GM18526 (cell line): Measurements from ENCODE around the gene CAD.

Experiments
- POLR2A ChIP-seq: IDR thresholded peaks from 3 replicates; pipeline ENCODE4 v1.6.1; 2011; ENCODE audit not compliant: insufficient read length; ENCODE audit errors: extremely low read depth

CAD gene

DNA sequence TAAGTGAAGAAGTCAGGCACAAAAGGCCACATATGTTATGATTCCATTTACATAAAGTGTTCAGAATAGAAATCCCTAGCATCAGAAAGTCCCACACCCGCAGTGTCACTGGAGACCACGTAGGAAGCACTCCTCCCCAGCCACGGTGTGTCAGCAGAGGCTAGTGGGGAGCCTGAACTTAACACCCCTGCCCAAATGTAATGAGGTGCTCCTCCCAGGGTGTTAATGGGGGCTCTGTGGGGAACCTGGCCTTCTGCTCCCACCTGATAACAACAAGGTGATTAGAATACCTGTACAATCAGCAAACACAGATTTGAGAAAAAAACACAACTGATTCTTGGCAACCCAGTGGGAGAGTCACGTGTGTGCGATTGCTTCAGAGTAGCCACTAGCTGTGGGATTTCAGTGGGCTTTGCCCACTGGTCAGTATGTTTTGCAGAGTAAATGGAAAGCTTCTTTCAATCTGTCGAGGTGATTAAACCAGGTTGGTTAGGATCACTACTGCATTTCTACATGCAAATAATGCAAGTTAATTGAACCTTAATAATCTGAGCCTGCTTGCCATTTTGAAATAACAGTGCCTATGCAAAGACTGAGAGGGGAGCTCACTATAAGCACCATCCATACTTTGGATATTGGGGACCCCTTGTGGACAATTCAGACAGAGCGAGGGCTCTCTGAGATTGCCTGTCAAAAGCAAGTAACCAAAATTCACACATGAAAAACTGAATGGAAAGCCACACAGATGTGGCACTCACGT, 25.9 kb upstream of the CAD start:
- TF ChIP-seq POLR2A = no peak

DNA sequence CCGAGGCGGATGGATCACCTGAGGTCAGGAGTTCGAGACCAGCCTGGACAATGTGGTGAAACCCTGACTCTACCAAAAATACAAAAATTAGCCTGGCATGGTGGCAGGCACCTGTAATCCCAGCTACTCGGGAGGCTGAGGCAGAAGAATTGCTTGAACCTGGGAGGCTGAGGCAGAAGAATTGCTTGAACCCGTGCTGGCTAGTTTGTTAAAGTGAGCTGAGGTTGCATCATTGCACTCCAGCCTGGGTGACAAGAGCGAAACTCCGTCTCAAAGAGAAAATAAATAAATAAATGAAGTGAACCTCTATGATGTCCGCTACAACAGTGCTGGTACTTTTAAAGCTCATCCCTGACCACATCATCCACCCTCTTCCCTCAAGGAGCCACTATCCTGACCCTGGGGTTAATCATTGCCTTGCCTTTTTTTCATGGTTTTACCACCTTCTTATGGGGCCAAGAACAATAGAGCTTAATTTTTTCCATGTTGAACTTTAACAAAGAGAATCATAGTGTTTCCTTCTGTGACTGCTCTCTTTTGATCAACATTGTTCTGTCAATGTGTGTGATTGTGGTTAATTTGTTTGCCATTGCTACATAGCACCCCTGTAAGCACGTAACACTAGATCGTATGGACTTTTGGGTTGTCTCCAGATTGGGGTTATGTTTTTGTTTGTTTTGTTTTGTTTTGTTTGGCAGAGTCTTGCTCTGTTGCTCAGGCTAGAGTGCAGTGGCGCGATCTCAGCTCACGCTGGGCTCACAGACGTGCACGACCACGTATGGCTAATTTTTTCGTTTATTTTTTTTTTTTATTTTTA, 22.4 kb upstream of the CAD start:
- TF ChIP-seq POLR2A = no peak

DNA sequence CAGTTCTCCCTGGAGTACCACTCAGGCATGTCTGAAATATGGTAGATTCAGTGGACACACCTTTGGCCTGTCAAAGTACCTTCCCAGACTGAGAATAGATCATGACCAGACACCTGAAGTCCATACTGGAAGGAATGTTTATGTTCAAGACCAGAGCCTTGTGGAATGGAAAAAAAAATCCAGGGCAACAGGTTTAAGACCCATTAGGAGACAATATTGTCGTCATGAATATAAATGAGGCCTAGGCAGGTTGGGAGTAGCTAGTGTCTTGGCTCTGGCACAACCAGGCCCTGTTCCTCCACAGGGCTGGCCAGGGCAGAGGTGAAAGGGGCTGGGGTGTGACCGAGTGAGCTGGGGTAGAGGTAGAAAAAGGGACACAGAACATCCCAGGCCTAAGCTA, 18.5 kb upstream of the CAD start:
- TF ChIP-seq POLR2A = no peak

DNA sequence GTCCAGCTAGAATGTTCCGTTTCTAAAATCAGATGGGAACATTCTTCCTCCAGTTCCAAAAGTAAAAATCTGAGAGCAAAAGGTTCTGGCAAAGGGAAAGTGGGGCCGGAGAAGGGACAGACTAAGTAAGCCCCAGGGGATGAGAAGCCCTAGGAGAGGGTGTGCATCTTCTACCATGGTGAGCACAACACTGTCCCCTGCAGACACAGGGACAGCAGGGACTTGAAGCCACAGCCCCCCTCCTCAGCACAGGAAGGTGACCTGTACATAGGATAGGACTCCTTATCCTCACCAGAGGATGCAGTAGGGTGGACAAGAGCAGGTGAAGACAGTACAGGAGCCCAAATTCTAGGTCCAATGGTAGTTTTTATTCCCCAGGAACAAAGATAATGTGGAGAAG, 17.9 kb upstream of the CAD start:
- no peak for TF ChIP-seq POLR2A

DNA sequence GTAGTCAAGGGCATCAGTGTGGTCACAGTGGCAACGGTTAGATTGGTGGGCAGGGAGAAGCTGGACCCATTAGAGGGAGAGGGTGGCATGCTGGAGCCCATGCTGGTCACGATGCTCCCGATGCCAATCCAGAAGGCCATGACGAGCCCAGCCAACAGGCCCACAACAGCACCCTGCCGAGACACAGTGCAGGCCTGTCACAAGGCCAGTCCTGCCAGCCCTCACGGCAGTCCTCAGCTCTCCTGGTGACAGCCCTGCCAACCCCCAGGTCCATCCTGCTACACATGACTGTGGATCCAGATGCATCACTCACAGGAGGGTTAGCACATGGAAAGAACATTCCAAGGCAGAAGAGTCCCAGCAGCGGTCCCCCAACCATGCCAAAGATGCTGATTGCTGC, 15.5 kb upstream of the CAD start:
- TF ChIP-seq POLR2A = no peak

DNA sequence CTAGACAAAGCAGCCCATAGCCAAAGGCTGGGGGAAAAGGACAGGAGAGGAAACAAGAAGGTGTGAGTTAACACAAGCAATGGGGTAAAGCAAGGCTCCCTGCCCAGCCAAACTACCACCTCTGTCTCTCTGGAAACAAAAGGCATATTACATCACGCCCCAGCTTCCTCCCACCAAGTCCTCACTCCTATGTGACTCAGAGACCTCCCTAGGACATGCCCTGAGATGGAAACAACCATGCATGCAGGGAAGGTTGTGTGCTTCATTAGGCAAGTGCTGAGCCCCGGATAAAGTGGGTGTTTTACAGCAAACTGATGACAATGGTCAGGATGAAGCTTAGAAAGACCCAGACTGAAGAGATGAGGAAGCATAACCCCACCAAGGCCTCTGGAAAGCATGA, 14.3 kb upstream of the CAD start:
- TF ChIP-seq POLR2A = no peak

DNA sequence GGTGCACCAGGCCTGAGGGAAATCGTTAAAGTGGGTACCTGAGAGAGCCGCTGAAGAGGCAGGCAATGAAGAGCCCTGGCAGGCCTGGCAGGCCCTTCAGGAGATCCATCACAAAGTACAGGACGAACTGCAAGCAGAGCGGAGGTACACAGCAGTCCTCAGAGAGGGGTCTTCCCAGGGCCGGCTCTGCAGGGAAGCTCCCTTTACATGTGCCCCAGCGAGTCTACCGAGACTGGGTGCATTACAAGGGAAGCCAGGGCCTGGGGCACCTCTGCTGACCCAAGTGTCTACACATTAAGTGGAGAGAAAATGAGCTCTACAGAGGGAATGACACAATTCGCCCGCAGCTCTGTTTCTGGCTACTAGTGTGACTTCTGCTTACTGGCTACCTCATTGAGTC, 13.4 kb upstream of the CAD start:
- TF ChIP-seq POLR2A = no peak

DNA sequence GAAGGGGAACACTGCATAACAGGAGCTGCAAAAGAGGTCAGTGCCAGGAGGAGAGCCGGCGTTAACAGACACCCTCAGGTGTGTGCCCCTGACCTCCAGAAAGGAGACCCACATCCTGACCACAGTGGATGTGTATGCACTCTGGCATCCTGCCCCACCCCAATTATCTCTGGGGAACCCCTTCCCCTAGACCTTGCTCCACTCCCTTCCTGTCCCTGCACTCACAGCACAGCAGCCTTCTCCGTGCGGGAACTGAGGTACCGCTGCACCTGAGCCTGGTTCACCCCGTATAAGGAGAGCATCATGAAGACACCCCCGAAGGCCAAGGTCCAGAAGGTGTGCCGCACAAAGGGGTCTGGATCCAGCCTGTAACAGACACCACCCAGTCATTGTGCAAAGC, 12.6 kb upstream of the CAD start:
- TF ChIP-seq POLR2A = no peak

DNA sequence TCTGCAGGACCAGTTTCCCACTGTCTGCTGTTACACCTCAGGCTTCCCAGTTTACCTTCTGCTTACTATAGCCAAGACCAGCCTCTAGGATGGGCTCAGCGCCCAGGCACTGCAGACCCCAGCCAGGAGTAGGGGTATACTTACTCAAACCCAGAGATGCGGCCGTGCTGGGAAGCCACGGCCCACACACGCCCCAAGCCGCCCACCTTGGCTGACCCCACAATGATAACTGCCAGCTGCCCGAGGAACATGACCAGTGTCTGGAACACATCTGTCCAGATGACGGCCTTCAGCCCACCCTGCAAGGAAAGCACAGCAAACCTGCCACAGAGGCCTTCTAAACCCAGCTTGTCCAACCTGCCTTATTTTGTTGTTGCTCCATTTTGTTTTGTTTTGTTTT, 12.0 kb upstream of the CAD start:
- no peak for TF ChIP-seq POLR2A

DNA sequence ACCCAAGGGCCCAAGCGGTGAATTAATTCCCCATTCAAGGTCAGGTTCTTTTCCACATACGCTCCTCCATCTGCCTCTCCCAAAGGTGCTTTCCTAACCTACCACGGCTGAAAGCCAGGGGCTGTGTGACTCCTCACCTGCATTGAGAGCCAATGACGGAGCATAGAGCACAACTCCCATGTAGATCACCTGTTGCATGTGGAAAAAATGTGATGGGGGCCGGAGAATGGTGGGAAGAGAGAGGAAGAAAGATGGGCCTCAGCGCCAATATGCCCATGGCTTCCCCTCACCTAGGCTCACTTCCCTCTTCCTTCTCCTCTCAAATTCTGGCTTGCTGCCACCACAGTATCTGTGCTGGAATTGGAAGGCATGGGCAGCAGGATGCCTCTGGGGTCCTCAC, 10.8 kb upstream of the CAD start:
- TF ChIP-seq POLR2A = no peak

DNA sequence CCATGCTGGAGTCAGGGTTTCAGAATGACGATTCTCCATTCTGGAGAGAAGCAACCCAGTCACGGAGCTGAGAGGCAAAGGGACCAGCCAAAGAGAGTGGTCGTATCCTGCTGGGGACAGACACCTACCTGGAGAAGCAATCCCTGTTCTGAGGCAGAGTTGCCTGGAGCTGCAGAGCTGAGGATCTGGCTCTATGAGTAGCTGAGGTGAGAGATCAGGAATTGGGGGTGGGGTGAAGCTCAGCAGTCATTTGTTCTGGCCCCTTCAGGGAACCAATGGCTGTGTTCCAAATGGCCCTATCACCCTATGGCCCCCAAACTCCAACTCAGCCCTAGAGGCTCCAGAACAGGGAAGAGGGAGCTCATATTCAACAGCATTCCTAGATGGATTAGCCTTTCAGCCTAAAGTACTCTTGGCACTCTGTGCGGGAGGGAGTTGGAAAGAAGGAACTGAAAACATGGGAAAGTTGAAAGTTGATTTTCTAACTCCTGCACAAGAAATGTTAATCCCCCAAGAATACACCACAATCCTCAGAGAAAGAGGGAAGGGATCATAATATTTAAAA, 8.6 kb upstream of the CAD start:
- TF ChIP-seq POLR2A = no peak

DNA sequence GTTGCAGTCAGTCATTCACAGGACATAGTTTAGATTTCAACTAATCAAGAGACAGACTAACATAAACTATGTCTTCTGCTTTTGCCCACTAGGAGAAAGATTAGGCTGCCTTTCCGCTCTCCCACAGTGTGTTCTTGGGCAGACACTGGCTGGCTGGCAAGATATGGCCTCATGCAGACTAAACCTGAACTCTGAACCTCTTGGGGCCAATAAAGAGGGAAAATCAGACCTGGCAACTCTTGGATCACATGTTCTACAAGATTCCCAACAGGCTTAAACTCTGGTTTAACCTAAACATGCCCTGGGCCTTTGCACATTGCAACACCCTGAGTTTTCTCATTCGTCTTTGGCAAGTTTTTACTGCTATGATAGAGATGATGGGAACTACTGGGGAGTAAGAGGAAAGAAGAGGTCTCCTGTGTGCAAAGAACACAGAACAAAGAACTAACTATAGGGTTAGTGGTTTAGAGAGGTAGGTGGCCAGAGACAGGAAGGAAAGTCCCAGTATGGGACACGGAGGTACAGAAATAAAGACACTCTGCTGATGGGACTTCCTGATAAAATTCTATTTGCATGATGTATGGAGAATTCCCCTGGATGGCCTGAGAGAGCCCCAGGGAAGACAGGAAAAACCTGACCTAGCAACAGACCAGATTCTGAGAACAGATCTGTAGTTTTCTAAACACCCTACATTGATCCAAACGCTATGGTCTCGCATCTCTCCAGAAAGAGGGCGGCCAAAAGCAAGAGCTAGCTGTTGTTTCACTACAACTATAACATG, 7.4 kb upstream of the CAD start:
- TF ChIP-seq POLR2A = no peak

DNA sequence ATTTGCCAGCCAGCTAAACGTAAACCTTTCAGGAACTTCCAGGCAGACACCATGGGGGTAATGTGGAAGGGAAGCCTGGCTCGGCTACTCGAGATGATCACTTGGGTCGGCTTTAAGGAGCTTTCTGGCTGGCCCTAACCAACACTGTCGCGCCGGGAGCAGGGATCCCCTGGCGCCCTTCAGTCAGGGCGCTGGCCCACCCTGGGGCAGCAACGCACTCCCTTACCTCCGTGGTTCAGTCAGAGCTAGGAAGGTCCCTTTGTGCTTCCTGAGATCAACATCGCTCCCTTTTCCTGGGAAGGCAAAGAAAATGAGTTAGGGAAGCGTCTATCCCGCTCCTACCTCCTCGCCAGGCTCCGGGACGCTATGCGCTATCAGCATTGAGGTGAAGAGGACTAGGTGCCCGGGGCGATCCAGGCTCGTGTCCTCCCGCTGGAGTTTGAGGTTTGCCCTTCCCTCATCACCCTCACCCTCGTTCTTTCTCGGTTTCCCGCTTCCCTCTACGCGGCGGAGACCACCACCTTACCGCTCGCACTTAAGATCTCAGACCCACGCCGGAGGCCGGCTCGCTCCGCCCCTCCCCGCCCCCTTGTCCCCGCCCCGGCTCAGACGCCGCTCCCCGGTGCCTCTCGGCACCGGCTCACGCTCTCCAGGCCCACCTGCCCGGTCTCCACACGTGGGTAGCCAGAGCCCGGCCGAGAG, 5.8 kb upstream of the CAD start:
- no peak for TF ChIP-seq POLR2A

DNA sequence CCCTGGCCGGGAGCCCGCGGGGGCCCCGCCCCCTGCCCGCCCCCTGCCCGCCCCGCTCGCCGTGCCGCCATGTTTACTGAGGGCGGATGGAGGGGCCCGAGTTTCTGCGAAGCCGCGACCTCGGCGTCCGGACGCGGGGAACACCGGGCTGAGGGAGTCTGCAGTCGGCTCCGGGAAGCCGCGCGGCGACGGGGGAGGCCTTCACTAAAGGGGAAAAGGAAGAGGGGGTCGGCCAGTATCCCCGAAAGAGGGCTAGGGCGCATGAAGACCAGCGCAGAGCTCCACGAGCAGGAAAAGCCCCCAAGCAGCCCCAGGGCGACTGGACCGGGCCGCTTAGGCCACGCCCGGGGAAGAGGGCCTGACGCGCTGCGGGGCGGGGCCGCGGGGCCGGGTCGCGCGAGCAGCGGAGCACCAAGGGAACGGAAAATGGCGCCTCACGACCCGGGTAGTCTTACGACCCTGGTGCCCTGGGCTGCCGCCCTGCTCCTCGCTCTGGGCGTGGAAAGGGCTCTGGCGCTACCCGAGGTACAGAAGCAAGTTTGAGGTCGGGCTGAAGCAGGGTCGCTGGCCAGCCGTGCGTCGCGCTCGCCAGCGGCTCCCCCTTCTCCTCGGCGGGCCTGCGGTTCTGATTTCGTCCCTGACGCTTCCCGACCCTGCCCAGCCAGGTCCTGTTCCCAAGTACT, 5.1 kb upstream of the CAD start, which contains the start of the genes ATRAID and SLC5A6:
ATRAID (plus strand) TSS at position 99 of the 683 bp plus-strand sequence; CDS start at position 427, 328 bp downstream.
SLC5A6 (minus strand) TSS at position 326 of the 683 bp plus-strand sequence. CDS start 4,618 bp downstream, outside the sequence.
- TF ChIP-seq POLR2A = peak; percentile 87
